Adipose tissue (tissue), 3 donors: Measurements from ENCODE around the gene DNAJC3. TPM values are rescaled to one million over a fixed set of nuclear protein-coding genes. Genes with fewer than 3 reads are reported as not detected.

Experiments
- H3K27ac ChIP-seq: one replicate; pipeline ENCODE4 v1.5.1; 2013; ENCODE audit warnings: low read depth, low read length
- WGBS, 3 donors: extraction: QIAGEN DNeasy Blood & Tissue Kit; methylation state at CpG; one replicate each; pipeline ENCODE4 v1.1.7; 2013; 5-methylcytosine and 5-hydroxymethylcytosine counted together
- polyA plus RNA-seq, 3 donors: library from polyadenylated mRNA; stranded (reverse); fragments of 200-250 nt; gene quantifications; one replicate each; pipeline ENCODE4 v1.2.3, GENCODE V29; 2013
- donor health status: healthy with polysubstance abuse.
- donor health status: Bipolar disorder and iron deficiency.
- donor health status: healthy.

Gene DNAJC3
- 10 to 100 TPM; 10.0 to 19.1 (median 12.0) TPM for polyA plus RNA-seq

- 0% methylated on average over 68 to 90 of the region's 90 CpGs for WGBS, 3 donors
- peak within 1 kb of the TSS; percentile 87 for H3K27ac ChIP-seq
These were observed at the start of gene DNAJC3 for GRCh38 chr13:95676762-95677563. Gene DNAJC3, plus strand, starts transcription at chr13:95677139. Its CDS starts 117 bp downstream, at chr13:95677256.

GRCh38 chr13:95627590-95627989 is 49.3 kb upstream of the DNAJC3 start:
- H3K27ac ChIP-seq = no peak overlapping the region
- WGBS, 3 donors = 92 to 100% (median 97%) methylated on average over 1 of the region's 1 CpG

- H3K27ac ChIP-seq = no peak overlapping the region
- 81 to 95% (median 95%) methylated on average over 1 of the region's 1 CpG for WGBS, 3 donors
These were observed 48.5 kb upstream of the DNAJC3 start for GRCh38 chr13:95628488-95628887.

- H3K27ac ChIP-seq = no peak overlapping the region
- 57 to 95% (median 91%) methylated on average over 4 of the region's 4 CpGs for WGBS, 3 donors
These were observed 47.9 kb upstream of the DNAJC3 start for GRCh38 chr13:95629071-95629470.

GRCh38 chr13:95630593-95630992 is 46.3 kb upstream of the DNAJC3 start:
- no peak overlapping the region for H3K27ac ChIP-seq
- WGBS, 3 donors = 77 to 87% (median 84%) methylated on average over 3 of the region's 3 CpGs

- H3K27ac ChIP-seq = no peak overlapping the region
These were observed 40.1 kb upstream of the DNAJC3 start for GRCh38 chr13:95636853-95637252.

- WGBS, 3 donors = 29 to 37% (median 30%) methylated on average over 56 to 58 of the region's 58 CpGs
- H3K27ac ChIP-seq = no peak overlapping the region
These were observed 35.5 kb upstream of the DNAJC3 start for GRCh38 chr13:95641291-95642027.

- H3K27ac ChIP-seq = no peak overlapping the region
These were observed 34.8 kb upstream of the DNAJC3 start for GRCh38 chr13:95642028-95642621.

GRCh38 chr13:95642999-95643398 is 33.9 kb upstream of the DNAJC3 start:
- 58 to 76% (median 73%) methylated on average over 3 of the region's 3 CpGs for WGBS, 3 donors
- no peak overlapping the region for H3K27ac ChIP-seq

More at GRCh38 chr13:95642028-95642621, 34.8 kb upstream of the DNAJC3 start:
- WGBS, 3 donors = 9 to 19% (median 13%) methylated on average over 28 to 35 of the region's 35 CpGs

- 10 to 43% (median 16%) methylated on average over 16 of the region's 16 CpGs for WGBS, 3 donors
- H3K27ac ChIP-seq = no peak overlapping the region
These were observed 33.4 kb upstream of the DNAJC3 start for GRCh38 chr13:95643571-95643935.

GRCh38 chr13:95643936-95644598 is 32.9 kb upstream of the DNAJC3 start:
- H3K27ac ChIP-seq = no peak overlapping the region
- 1 to 4% (median 1%) methylated on average over 53 to 62 of the region's 62 CpGs for WGBS, 3 donors

GRCh38 chr13:95644601-95645052 is 32.3 kb upstream of the DNAJC3 start, which contains the start of gene DZIP1:
Gene DZIP1, minus strand, starts transcription at chr13:95644706. Its CDS starts 2,677 bp downstream, at chr13:95642029.
- no peak within 1 kb of the TSS for H3K27ac ChIP-seq
- WGBS, 3 donors = 2 to 3% (median 3%) methylated on average over 26 to 30 of the region's 30 CpGs

GRCh38 chr13:95647321-95647720 is 29.6 kb upstream of the DNAJC3 start:
- H3K27ac ChIP-seq = no peak overlapping the region
- WGBS, 3 donors = 76 to 86% (median 82%) methylated on average over 6 of the region's 6 CpGs

GRCh38 chr13:95650696-95651095 is 26.2 kb upstream of the DNAJC3 start:
- WGBS, 3 donors = 50 to 91% (median 62%) methylated on average over 5 of the region's 5 CpGs
- no peak overlapping the region for H3K27ac ChIP-seq

- WGBS, 3 donors = 19 to 91% (median 83%) methylated on average over 1 of the region's 1 CpG
- H3K27ac ChIP-seq = no peak overlapping the region
These were observed 24.6 kb upstream of the DNAJC3 start for GRCh38 chr13:95652244-95652764.

- no peak overlapping the region for H3K27ac ChIP-seq
- 64 to 69% (median 65%) methylated on average over 3 of the region's 3 CpGs for WGBS, 3 donors
These were observed 24.1 kb upstream of the DNAJC3 start for GRCh38 chr13:95652821-95653220.

GRCh38 chr13:95656386-95657015 is 20.4 kb upstream of the DNAJC3 start:
- 53 to 73% (median 56%) methylated on average over 3 of the region's 3 CpGs for WGBS, 3 donors
- H3K27ac ChIP-seq = no peak overlapping the region

GRCh38 chr13:95659500-95659899 is 17.4 kb upstream of the DNAJC3 start:
- H3K27ac ChIP-seq = no peak overlapping the region
